Stimulated activated naive B cell treated with anti-CD40 and anti-IgM and Interleukin-4, amounts not matched to agents 10 μg/mL and 1 μg/mL and 100 μg/mL, for 72 hours (primary cell): ENCODE data around the gene CACNG3.
"Not testable (repeated sequence)": the region's sequence is repeated elsewhere in the genome, so short reads cannot be mapped to it uniquely, and the experiment has no call there.

ENCODE experiments used
- ATAC-seq, 2 donors: fragments of 150-1000 bp; cut with Tn5 transposase; replicated peaks; 2 replicates each; pipeline ENCODE4 v1.10.0; 2021; ENCODE audit warnings: moderate library complexity in 1 of 2
- DNase-seq: peaks from one replicate; pipeline ENCODE4 v3.0.0; 2021
- H3K27ac Mint-ChIP-seq: one replicate; pipeline ENCODE4 v1.8.0; 2022; ENCODE audit warnings: mild to moderate bottlenecking, mixed read lengths
- H3K27me3 Mint-ChIP-seq, 2 donors: one replicate each; pipeline ENCODE4 v1.8.0; 2022; ENCODE audit warnings: mixed read lengths in 2 of 2
- H3K36me3 Mint-ChIP-seq, 2 donors: one replicate each; pipeline ENCODE4 v1.8.0; 2022; ENCODE audit warnings: mixed read lengths in 2 of 2, mild to moderate bottlenecking in 1 of 2
- H3K4me1 Mint-ChIP-seq, 2 donors: one replicate each; pipeline ENCODE4 v1.8.0; 2022; ENCODE audit warnings: mixed read lengths in 2 of 2, mild to moderate bottlenecking in 1 of 2
- H3K4me3 Mint-ChIP-seq, 2 donors: one replicate each; pipeline ENCODE4 v1.8.0; 2022; ENCODE audit warnings: mild to moderate bottlenecking in 2 of 2, mixed read lengths in 2 of 2, moderate library complexity in 1 of 2
- H3K9me3 Mint-ChIP-seq, 2 donors: one replicate each; pipeline ENCODE4 v1.8.0; 2022; ENCODE audit warnings: mixed read lengths in 2 of 2, mild to moderate bottlenecking in 1 of 2

CACNG3 gene

DNA sequence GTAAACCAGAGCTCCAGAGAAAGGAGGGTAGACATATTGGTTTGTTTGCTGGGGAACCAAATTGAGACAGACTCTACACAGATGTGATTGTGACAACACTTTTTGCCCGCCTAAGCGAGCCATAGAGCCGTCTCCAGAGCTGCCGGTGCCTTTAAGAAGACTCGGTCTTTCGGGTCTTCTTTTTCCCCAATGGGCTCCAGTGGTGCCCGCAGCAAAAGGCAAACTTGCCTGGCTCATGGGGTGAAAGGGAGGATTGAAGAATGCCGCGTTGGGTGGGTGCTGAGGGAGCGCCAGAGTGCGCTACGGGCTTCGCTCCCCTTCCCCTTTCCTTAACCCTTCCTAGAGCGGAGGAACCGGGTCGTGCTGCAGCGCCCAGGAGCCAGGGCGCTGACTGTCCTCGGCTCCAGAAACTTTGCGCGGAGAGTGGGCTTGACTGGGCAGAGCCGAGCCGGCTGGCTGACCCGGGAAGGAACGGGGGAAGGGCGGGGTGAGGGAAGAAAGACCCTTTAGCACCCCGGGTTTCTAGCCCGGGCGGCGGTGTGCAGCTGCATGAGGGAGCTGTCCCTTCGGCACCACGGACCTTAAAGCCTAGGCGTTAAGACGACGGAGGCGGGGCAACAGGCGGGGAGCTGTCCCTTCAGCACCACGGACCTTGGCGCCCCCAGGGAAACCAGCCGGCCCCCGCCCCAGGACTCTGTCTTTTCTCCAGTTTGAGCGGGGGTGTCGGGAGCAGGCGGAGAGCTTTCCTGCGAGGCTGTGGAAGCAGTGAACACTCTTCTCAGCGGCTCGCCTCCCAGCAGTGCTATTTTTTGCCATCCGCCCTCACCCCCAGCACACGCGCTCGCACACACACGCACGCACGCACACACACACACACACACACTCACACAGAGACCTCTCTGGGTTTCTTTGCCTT, at the start of gene CACNG3:
Gene CACNG3, plus strand, starts transcription at position 880 of the 916 bp plus-strand sequence. CDS start 420 bp downstream, outside the sequence.
- H3K4me1 Mint-ChIP-seq, result peaks cover 12 to 33% of the 10 kb centered on the region in 2 donors
- H3K27me3 Mint-ChIP-seq, result peaks cover 58% of the 10 kb centered on the region in 2 donors
- DNase-seq (peak; percentile 30), ATAC-seq (peak; percentile 64 to 72)
- H3K27ac Mint-ChIP-seq, result no peak within 1 kb of the TSS
- H3K9me3 Mint-ChIP-seq, result no peaks in the 10 kb centered on the region
- H3K4me3 Mint-ChIP-seq, result peak within 1 kb of the TSS in 1 of 2 donors; percentile 14
- H3K36me3 Mint-ChIP-seq, result no peaks in the 10 kb centered on the region

DNA sequence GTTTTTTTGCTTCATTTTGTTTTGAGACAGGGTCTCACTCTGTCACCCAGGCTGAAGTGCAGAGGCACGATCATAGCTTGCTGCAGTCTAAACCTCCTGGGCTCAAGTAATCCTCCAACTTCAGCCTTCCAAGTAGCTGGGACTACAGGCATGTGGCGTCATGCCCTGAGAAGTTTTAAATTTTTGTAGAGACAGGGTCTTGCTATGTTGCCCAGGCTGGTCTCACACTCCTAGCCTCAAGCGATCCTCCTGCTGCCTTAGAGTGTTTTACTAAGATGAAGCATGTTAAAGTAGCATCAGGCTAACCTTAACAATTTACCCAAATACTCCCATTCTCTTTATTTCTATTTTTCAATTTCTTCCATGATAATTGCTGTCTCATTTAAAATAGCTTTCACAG, 49.2 kb upstream of the CACNG3 start:
- Mint-ChIP-seq H3K27ac (peak overlapping the region; percentile 20), H3K36me3 (peaks cover 49 to 51% of the 10 kb centered on the region in 2 donors), H3K27me3 (no peaks in the 10 kb centered on the region), H3K4me1 (peaks cover 9 to 30% of the 10 kb centered on the region in 2 donors), H3K9me3 (no peaks in the 10 kb centered on the region), H3K4me3 (no peak overlapping the region)
- ATAC-seq (no peak), DNase-seq (no peak)

DNA sequence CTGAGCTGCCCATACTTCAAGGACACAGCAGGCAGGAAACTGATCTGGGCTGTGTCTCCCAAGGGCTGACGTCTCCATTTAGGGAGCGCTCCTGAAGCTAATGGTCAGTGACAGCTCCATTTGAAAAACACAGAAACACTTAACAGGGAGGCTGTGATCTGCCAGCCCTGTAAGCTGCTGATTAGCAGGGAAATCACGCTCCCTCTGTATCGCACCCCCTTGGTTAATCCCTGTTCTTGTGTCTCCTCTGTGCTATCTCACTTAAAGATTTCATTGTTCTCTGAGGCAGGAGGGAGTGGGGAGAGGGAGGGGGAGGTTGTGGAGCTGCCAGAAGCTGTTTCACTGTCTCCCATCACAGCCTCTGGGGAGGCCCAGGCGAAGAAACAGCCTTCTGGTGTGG, 47.4 kb upstream of the CACNG3 start:
- Mint-ChIP-seq H3K4me1 (peaks cover 2 to 14% of the 10 kb centered on the region in 2 donors), H3K9me3 (no peaks in the 10 kb centered on the region), H3K36me3 (peaks cover 41 to 47% of the 10 kb centered on the region in 2 donors), H3K27ac (no peak overlapping the region), H3K27me3 (no peaks in the 10 kb centered on the region), H3K4me3 (no peak overlapping the region)
- DNase-seq (no peak), ATAC-seq (no peak)

DNA sequence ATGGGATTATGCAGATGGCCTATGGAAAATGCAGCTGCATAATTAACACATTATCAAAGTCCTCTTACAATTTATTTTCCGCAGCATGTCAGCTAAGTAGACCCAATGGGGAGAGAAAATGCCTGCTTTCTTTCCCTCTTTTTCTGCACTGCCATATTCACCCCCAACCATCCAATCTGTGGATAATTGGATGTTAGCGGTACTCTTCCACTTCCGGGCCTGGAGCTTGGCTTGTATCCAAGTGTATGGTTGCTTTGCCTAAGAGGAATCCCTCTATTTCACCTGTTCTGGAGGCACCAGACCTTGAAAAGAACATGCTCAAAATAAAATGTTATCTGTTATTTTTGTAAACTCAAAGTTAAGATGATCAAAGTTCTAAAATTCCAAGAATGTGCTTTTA, 41.1 kb upstream of the CACNG3 start:
- DNase-seq, result no peak
- H3K4me1 Mint-ChIP-seq, result no peaks in the 10 kb centered on the region
- no peaks in the 10 kb centered on the region for H3K27me3 Mint-ChIP-seq
- no peak overlapping the region for H3K4me3 Mint-ChIP-seq
- H3K36me3 Mint-ChIP-seq, result peaks cover 36 to 58% of the 10 kb centered on the region in 2 donors
- peak overlapping the region; percentile 69 for H3K27ac Mint-ChIP-seq
- no peaks in the 10 kb centered on the region for H3K9me3 Mint-ChIP-seq
- no peak for ATAC-seq

- peaks cover 39 to 66% of the 10 kb centered on the region in 2 donors for H3K36me3 Mint-ChIP-seq
- H3K4me3 Mint-ChIP-seq, result no peak overlapping the region
- H3K4me1 Mint-ChIP-seq, result no peaks in the 10 kb centered on the region
- DNase-seq (no peak), ATAC-seq (no peak)
- H3K27me3 Mint-ChIP-seq, result no peaks in the 10 kb centered on the region
- H3K9me3 Mint-ChIP-seq, result peaks cover 0 to 1% of the 10 kb centered on the region in 2 donors
- H3K27ac Mint-ChIP-seq, result no peak overlapping the region
Measured at GRCh38 chr16:24216961-24217360, 39.2 kb upstream of the CACNG3 start.

GRCh38 chr16:24217461-24217860, 38.7 kb upstream of the CACNG3 start:
- peaks cover 0 to 1% of the 10 kb centered on the region in 2 donors for H3K9me3 Mint-ChIP-seq
- no peaks in the 10 kb centered on the region for H3K4me1 Mint-ChIP-seq
- no peak for ATAC-seq
- no peak for DNase-seq
- no peaks in the 10 kb centered on the region for H3K27me3 Mint-ChIP-seq
- H3K36me3 Mint-ChIP-seq, result peaks cover 42 to 71% of the 10 kb centered on the region in 2 donors
- H3K27ac Mint-ChIP-seq, result no peak overlapping the region
- no peak overlapping the region for H3K4me3 Mint-ChIP-seq

DNA sequence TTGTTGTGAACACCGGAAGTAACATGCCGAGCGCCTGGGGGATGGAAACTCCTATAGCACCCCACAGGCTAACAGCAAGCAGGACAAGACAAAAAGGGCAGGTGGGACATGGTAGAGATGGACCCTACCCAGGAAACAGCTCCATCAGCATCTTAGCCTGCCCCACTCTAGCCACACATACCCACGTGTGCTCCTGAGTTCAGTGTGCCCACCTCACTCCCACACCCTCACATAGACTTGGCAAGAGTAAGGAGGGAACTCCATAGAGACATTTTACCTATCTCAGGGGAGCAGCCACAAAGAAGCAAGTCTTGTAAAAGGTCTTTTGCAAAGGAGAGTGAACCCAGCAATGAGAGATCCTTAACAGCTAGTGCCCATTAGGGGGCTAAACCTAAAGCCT, 37.8 kb upstream of the CACNG3 start:
- DNase-seq (no peak), ATAC-seq (no peak)
- Mint-ChIP-seq H3K27me3 (no peaks in the 10 kb centered on the region), H3K36me3 (peaks cover 43 to 72% of the 10 kb centered on the region in 2 donors), H3K4me3 (no peak overlapping the region), H3K9me3 (peaks cover 0 to 2% of the 10 kb centered on the region in 2 donors), H3K4me1 (no peaks in the 10 kb centered on the region), H3K27ac (no peak overlapping the region)

DNA sequence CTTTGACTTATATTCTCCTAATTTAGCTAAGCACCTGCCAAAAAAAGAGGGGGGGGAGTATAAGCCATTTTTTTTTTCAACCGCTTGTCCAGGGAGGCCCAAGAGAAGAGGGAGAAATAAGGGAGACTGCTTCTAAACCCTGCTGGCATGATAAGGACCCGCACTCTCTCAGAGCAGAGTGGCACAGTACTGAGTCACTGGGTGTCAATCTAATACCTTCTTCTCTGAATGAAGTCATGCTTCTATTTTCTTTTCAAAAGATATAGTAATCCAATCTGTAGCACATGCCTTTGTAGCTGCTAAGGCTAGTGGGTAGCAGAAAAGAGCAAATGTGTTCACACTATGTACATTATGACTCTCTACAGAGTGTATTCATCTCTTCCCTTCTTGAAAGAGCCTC, 34.9 kb upstream of the CACNG3 start:
- no peak overlapping the region for H3K27ac Mint-ChIP-seq
- DNase-seq (no peak), ATAC-seq (no peak)
- no peaks in the 10 kb centered on the region for H3K27me3 Mint-ChIP-seq
- peaks cover 0 to 5% of the 10 kb centered on the region in 2 donors for H3K9me3 Mint-ChIP-seq
- no peaks in the 10 kb centered on the region for H3K4me1 Mint-ChIP-seq
- H3K4me3 Mint-ChIP-seq, result no peak overlapping the region
- peaks cover 37 to 60% of the 10 kb centered on the region in 2 donors for H3K36me3 Mint-ChIP-seq

GRCh38 chr16:24228514-24228913, 27.6 kb upstream of the CACNG3 start:
- ATAC-seq, result no peak
- Mint-ChIP-seq H3K4me3 (no peak overlapping the region), H3K36me3 (peaks cover under 1% of the 10 kb centered on the region in 2 donors), H3K4me1 (no peaks in the 10 kb centered on the region), H3K27ac (no peak overlapping the region), H3K9me3 (peaks cover 0 to under 1% of the 10 kb centered on the region in 2 donors), H3K27me3 (no peaks in the 10 kb centered on the region)
- no peak for DNase-seq

- Mint-ChIP-seq H3K27me3 (peaks cover 10 to 16% of the 10 kb centered on the region in 2 donors), H3K27ac (no peak overlapping the region), H3K36me3 (peaks cover 0 to 2% of the 10 kb centered on the region in 2 donors), H3K4me3 (no peak overlapping the region), H3K4me1 (no peaks in the 10 kb centered on the region), H3K9me3 (peaks cover 2 to 4% of the 10 kb centered on the region in 2 donors)
- DNase-seq (no peak), ATAC-seq (no peak)
Measured at GRCh38 chr16:24232936-24233335, 23.2 kb upstream of the CACNG3 start.

DNA sequence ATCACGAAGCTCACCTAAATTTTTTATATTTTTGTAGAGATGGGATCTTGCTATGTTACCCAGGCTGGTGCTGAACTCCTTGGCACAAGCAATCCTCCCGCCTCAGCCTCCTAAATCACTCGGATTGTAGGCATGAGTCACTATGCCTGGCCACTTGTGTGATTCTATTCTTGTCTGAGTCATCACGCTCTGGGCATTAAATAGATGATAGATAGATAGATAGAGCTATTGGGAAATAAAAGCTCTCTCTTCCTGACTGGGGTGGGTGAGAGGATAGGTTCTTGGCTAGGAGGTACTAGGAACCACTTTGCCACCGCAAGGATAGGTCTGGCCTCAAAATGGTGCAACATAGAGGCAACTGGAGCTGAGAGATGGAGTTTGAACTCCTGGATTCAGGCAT, 21.4 kb upstream of the CACNG3 start:
- H3K36me3 Mint-ChIP-seq, result peaks cover 0 to 7% of the 10 kb centered on the region in 2 donors
- ATAC-seq (no peak), DNase-seq (no peak)
- H3K4me3 Mint-ChIP-seq, result no peak overlapping the region
- no peaks in the 10 kb centered on the region for H3K4me1 Mint-ChIP-seq
- H3K9me3 Mint-ChIP-seq, result peaks cover 13 to 18% of the 10 kb centered on the region in 2 donors
- H3K27ac Mint-ChIP-seq, result no peak overlapping the region
- H3K27me3 Mint-ChIP-seq, result peaks cover 10 to 16% of the 10 kb centered on the region in 2 donors

DNA sequence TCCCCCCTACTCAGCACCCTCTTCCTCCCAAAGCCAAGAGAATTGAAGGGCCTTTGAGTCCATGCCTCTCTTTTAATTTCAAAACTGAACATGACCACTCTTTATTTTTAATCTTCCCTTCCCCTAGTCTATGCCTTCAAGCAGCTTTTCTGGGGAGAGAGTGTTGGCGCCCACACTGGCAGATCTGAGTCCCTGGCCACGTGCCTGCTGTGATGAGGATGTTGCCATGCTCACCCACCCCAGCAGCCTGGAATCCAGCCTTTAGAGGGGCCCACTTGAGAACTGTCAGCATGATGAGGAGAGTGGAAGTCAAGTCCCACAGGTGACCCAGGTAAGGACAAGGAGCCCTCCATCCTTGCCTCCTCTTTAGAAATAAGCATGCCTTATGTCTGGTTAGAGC, 20.3 kb upstream of the CACNG3 start:
- Mint-ChIP-seq H3K27ac (no peak overlapping the region), H3K4me1 (no peaks in the 10 kb centered on the region), H3K27me3 (peaks cover 10 to 16% of the 10 kb centered on the region in 2 donors), H3K4me3 (no peak overlapping the region), H3K36me3 (peaks cover 0 to 7% of the 10 kb centered on the region in 2 donors), H3K9me3 (peaks cover 14 to 22% of the 10 kb centered on the region in 2 donors)
- DNase-seq (no peak), ATAC-seq (no peak)

DNA sequence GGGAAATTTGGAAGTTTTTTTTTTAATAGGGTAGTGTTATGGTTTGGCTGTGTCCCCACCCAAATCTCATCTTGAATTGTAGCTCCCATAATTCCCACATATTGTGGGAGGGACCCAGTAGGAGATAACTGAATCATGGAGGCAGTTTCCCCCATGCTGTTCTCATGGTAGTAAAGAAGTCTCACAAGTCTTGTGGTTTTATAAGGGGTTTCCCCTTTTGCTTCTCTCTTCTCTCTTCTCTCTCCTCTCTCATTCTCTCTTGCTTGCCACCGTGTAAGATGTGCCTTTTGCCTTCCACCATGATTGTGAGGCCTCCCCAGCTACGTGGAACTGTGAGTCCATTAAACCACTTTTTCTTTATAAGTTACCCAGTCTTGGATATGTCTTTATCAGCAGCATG, 17.3 kb upstream of the CACNG3 start:
- H3K4me3 Mint-ChIP-seq, ATAC-seq, H3K4me1 Mint-ChIP-seq, H3K36me3 Mint-ChIP-seq, DNase-seq: not testable (repeated sequence)
- H3K9me3 Mint-ChIP-seq, result peaks cover 14 to 22% of the 10 kb centered on the region in 2 donors
- peaks cover 16 to 28% of the 10 kb centered on the region in 2 donors for H3K27me3 Mint-ChIP-seq
- peak overlapping the region; percentile 33 for H3K27ac Mint-ChIP-seq

GRCh38 chr16:24246911-24247607, 9.1 kb upstream of the CACNG3 start:
- DNase-seq (no peak), ATAC-seq (no peak)
- Mint-ChIP-seq H3K9me3 (peaks cover 0 to 1% of the 10 kb centered on the region in 2 donors), H3K4me3 (no peak overlapping the region), H3K27ac (no peak overlapping the region), H3K36me3 (no peaks in the 10 kb centered on the region), H3K27me3 (peaks cover 28 to 38% of the 10 kb centered on the region in 2 donors), H3K4me1 (peaks cover 3 to 6% of the 10 kb centered on the region in 2 donors)
